Rectal smooth muscle tissue (tissue), 1 donor: ENCODE measurements around the gene WNT10A.

Experiments
- H3K27ac ChIP-seq: one replicate; pipeline ENCODE4 v1.7.0; 2013; ENCODE audit warnings: low read depth, low read length, inconsistent platforms
- H3K27me3 ChIP-seq: one replicate; pipeline ENCODE4 v1.7.0; 2013; ENCODE audit warnings: low read length; ENCODE audit not compliant: control insufficient read depth, insufficient read depth
- H3K36me3 ChIP-seq: one replicate; pipeline ENCODE4 v1.7.0; 2013; ENCODE audit warnings: low read length; ENCODE audit not compliant: control insufficient read depth, insufficient read depth
- H3K4me1 ChIP-seq: one replicate; pipeline ENCODE4 v1.7.0; 2013; ENCODE audit warnings: low read length; ENCODE audit not compliant: control insufficient read depth, insufficient read depth
- H3K4me3 ChIP-seq: one replicate; pipeline ENCODE4 v1.7.0; 2013; ENCODE audit warnings: low read length
- H3K9ac ChIP-seq: one replicate; pipeline ENCODE4 v1.7.0; 2013; ENCODE audit warnings: low read length

WNT10A gene

DNA sequence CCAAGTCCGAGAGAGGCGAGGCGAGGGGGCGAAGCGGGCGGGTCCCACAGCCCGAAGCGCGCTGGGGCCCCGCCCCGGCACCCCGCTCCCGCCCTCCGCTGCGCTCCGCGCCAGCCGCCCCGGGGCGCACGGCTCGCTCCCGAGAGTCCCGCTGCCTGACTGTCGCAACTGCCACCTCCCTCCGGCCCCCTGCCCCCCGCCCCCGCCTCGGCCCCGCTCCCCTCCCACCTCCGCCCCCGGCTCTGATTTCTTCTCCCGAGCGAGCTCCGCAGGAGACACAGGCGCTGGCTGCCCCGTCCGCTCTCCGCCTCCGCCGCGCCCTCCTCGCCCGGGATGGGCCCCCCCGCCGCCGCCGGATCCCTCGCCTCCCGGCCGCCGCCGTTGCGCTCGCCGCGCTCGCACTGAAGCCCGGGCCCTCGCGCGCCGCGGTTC is 21.1 kb upstream of the WNT10A start, which contains the start of gene WNT6:
Gene WNT6, plus strand, starts transcription at position 250 of the 432 bp plus-strand sequence. CDS start 233 bp downstream, outside the sequence.
- Histone ChIP-seq H3K4me3 (peak within 1 kb of the TSS; percentile 38), H3K9ac (no peak within 1 kb of the TSS), H3K36me3 (no peaks in the 10 kb centered on the region), H3K4me1 (no peaks in the 10 kb centered on the region), H3K27me3 (peaks cover 30% of the 10 kb centered on the region), H3K27ac (no peak within 1 kb of the TSS)

DNA sequence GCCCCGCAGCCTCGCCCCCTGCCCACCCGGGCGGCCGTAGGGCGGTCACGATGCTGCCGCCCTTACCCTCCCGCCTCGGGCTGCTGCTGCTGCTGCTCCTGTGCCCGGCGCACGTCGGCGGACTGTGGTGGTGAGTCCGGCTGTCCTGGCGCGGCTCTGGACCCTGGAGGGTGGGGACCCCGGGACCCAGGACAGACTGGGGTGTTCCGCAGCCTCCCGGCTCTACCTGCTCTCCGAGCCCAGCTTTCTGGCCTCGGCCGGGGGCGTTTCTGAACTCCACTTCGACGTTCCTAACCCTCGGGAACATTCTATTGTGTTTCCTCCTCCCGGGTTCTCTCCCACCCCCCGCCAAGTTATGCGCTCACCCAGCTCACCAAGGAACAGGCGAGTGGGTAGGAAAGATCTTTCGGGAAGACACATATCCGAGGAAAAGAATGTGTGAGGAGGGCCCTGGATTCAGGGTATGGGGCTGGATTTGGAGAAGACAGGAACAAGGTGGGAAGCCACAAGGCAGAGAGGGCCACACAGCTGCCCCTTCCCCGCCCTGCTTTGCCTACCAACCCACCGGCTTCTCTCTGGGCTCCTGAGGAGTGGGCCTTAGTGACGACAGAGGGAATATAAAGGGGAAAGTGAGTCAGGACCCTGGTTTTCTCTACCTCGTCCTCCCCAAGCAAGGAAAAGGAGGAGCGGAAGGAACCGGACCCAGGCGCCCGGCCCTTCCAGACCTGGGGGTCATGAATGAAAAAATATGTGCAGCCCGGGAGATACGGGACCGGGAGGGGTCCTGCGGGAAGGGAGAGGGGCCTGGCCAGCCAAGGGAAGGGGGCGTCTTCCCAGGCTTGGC is 20.4 kb upstream of the WNT10A start:
- no peak overlapping the region for H3K27ac ChIP-seq
- H3K4me3 ChIP-seq = peak overlapping the region; percentile 38
- H3K36me3 ChIP-seq = no peaks in the 10 kb centered on the region
- no peaks in the 10 kb centered on the region for H3K4me1 ChIP-seq
- H3K9ac ChIP-seq = no peak overlapping the region
- H3K27me3 ChIP-seq = peaks cover 30% of the 10 kb centered on the region

DNA sequence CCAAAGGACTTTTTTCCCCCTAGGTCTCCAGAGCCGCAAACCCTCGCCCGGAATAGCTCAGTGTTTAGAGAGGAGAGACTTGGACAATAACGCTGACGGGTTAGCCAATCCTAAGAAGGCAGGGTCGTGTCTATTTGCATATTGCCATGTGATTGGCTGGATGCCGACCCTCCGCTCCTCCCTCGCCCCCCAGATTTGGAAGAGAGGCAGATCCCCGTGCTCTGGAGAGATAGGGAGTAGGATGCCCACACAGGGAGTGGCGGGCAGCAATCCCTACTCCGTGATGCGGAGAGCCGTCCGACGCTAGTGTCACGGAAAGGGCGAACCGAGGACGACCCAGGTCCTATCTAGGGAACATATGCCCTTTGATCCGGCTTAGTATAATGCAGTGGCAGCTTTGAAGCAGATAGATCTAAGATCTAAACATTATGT is 19.7 kb upstream of the WNT10A start:
- Histone ChIP-seq H3K27me3 (peaks cover 30% of the 10 kb centered on the region), H3K9ac (no peak overlapping the region), H3K4me3 (no peak overlapping the region), H3K27ac (no peak overlapping the region), H3K36me3 (no peaks in the 10 kb centered on the region), H3K4me1 (no peaks in the 10 kb centered on the region)

DNA sequence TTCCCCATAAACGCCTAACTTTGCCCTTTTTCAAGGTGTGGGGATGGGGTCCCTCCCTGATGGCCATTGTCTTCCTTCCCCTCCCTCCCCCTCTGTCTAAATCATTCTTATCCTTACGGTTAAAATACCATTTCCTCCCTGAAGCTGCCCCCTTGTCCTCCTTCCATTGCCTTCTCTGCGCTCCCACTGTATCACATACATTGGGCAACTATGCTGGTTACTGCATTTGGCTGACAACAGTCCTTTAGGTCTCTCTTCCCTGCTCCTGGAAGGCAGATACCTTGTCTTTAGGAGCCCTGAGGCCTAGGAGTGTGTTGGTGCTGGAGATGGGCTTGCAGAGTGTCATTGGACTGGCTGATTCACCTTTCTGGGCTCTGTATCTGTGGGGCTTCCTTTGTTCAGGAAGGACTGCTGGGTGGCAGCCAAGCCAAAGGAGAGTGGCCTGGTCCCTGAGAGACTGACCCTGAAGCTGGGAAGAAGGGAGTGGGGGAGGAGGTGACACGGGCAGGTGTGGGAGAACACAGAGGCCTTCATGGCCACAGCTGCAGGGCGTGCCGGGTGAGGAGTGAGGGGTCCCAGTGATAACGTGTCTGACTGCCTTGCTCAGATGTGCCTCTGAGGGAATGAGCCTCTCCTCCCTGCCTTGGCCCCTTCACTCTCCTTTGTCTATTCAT is 18.9 kb upstream of the WNT10A start:
- H3K27ac ChIP-seq = no peak overlapping the region
- H3K27me3 ChIP-seq = peaks cover 29% of the 10 kb centered on the region
- H3K4me3 ChIP-seq = no peak overlapping the region
- no peak overlapping the region for H3K9ac ChIP-seq
- no peaks in the 10 kb centered on the region for H3K36me3 ChIP-seq
- no peaks in the 10 kb centered on the region for H3K4me1 ChIP-seq

DNA sequence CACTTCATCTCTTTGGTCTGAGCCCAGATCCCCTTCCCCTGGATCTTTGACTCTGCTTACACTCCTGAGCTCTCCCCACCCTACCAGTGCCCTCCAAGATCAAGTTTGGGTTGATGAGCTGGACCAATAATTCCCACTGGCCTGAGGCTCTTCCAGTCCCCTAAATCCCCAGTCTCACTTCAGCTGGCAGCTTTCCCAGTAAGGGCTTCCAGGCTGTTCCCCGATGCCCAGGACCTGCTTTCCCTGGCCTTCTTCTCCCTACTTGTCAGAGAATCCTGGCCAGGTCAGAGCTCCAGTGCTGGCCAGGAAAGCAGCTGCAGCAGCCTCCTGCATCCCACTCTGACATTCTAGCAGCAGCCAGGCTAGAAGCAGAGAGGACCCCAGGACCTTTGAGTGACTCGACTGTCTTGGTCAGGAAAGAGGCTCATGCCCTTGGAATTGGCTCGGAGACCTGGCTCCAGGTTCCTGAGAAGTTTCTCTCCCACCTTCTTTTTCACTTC is 17.6 kb upstream of the WNT10A start:
- Histone ChIP-seq H3K4me1 (no peaks in the 10 kb centered on the region), H3K27ac (no peak overlapping the region), H3K36me3 (no peaks in the 10 kb centered on the region), H3K4me3 (no peak overlapping the region), H3K9ac (no peak overlapping the region), H3K27me3 (peaks cover 27% of the 10 kb centered on the region)

DNA sequence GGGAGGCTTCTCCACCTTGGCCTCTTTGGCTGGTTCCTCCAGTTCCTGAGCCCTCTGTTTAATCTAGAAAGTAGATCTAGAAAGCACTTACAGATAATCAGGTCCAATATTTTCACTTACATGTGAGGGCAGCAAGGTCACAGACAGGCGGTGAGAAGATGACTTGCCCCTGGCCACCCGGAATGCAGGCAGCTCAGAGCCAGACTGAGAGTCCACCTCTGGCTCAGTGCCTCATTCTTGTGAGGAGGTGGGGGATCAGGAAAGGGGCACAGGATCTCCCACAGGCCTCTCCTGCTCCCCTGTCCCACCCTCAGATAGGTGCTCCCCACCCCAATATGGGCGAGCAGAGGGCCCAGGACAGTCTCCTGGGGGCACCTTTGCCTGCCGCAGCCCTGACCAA is 15.3 kb upstream of the WNT10A start:
- no peaks in the 10 kb centered on the region for H3K4me1 ChIP-seq
- H3K36me3 ChIP-seq = no peaks in the 10 kb centered on the region
- H3K9ac ChIP-seq = no peak overlapping the region
- H3K27ac ChIP-seq = no peak overlapping the region
- H3K4me3 ChIP-seq = no peak overlapping the region
- H3K27me3 ChIP-seq = peaks cover 21% of the 10 kb centered on the region

DNA sequence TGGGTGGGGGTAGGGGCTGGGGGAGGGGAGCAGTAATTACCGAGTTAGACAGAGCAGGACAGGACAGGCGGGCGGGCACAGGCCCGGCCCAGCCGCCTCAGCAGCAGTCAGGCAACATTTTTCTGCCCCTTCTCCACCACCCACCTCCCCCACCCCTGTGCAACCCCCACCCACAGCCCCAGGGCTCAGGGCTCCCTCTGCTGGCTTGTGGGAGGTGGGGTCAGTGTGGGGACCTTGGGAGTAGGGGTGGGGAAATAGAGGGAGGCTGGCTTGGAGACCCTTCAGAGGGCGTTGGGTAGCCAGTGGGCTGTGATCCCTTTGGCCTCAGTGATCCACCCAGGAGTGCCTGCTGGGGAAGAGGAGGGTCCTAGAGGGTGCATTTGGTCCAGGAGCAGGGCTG is 14.7 kb upstream of the WNT10A start:
- H3K9ac ChIP-seq = no peak overlapping the region
- no peak overlapping the region for H3K27ac ChIP-seq
- no peaks in the 10 kb centered on the region for H3K36me3 ChIP-seq
- no peaks in the 10 kb centered on the region for H3K4me1 ChIP-seq
- peaks cover 21% of the 10 kb centered on the region for H3K27me3 ChIP-seq
- H3K4me3 ChIP-seq = no peak overlapping the region

DNA sequence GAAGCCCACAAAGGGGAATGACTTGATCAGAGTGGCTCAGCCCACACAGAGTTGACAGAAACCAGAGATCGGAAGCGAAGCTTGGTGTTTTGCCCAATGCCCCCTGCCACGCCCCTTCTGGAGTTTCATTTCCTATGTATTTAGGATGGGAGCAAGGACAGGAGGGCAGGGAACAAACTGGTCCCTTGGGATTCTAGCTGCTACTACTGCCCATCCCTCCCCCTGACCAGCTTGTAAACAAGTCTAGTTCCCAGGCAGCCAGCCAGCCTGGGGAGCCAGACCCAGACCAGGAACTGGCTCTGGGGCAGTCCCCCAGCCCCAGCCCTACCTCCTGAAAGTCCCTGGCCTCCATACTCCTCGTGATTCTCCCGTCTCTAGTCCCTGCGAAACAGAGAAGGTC is 12.8 kb upstream of the WNT10A start:
- Histone ChIP-seq H3K27ac (no peak overlapping the region), H3K4me3 (no peak overlapping the region), H3K9ac (no peak overlapping the region), H3K27me3 (peaks cover 30% of the 10 kb centered on the region), H3K4me1 (no peaks in the 10 kb centered on the region), H3K36me3 (no peaks in the 10 kb centered on the region)

DNA sequence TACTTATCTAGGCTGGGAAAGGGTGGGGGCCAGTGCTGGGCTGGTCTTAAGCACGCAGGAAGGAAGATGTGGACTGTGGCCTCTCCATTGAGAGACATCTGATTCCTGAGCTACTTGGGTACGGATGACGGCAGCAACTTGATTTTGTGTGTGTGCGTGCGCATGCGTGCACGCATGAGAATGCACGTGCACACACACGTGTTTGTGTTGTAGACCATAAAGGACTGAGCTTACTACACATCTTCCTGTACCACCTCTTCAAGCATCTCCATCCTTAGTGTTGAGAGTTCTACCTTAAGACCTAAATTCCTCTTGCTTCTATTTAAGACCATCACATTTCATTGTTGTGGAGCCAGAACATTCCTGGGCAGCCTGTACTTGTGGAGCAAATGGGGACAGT is 11.6 kb upstream of the WNT10A start:
- no peaks in the 10 kb centered on the region for H3K36me3 ChIP-seq
- H3K27me3 ChIP-seq = peaks cover 27% of the 10 kb centered on the region
- H3K4me3 ChIP-seq = no peak overlapping the region
- no peak overlapping the region for H3K9ac ChIP-seq
- no peaks in the 10 kb centered on the region for H3K4me1 ChIP-seq
- H3K27ac ChIP-seq = no peak overlapping the region

DNA sequence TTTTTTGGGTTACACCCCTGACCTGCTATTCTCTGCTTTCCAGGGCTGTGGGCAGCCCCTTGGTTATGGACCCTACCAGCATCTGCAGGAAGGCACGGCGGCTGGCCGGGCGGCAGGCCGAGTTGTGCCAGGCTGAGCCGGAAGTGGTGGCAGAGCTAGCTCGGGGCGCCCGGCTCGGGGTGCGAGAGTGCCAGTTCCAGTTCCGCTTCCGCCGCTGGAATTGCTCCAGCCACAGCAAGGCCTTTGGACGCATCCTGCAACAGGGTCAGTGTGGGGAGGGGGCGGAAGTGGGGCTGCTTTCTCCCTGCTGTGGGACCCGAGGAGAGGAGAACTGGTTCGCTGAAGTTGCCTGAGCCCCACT is 9.7 kb upstream of the WNT10A start:
- Histone ChIP-seq H3K9ac (no peak overlapping the region), H3K36me3 (no peaks in the 10 kb centered on the region), H3K27ac (no peak overlapping the region), H3K4me3 (peak overlapping the region; percentile 33), H3K27me3 (peaks cover 27% of the 10 kb centered on the region), H3K4me1 (no peaks in the 10 kb centered on the region)

DNA sequence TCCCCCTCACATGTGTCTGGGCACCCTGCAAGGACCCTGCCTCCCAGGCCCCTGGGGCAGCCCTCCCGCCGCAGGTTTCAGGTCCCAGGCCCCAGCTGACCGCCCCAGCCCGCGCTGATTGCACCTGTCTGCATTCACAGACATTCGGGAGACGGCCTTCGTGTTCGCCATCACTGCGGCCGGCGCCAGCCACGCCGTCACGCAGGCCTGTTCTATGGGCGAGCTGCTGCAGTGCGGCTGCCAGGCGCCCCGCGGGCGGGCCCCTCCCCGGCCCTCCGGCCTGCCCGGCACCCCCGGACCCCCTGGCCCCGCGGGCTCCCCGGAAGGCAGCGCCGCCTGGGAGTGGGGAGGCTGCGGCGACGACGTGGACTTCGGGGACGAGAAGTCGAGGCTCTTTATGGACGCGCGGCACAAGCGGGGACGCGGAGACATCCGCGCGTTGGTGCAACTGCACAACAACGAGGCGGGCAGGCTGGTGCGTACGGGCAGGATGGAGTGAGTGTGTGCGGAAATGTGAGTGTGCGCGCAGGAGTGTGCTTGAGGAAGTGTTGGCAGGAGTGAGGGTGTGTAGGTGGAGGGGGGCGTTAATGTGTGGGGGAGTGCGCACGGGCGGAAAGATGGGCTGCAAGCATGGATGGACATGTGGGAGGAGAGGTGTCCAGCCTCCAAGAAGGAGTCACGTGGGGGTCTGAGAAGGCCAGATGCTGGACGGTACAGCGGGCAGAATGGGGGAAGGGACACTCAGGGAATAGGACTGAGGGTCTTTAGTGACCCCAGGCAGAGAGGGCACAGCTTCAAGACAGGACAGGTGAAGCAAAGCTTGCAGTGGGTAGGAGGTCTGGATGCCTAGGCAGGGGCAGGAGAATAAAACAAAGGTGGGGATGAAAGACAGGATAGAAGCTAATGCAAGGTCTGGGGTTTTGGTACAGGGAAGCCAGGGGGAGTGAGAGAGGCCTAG is 9.0 kb upstream of the WNT10A start:
- Histone ChIP-seq H3K4me3 (peak overlapping the region; percentile 33), H3K36me3 (no peaks in the 10 kb centered on the region), H3K4me1 (no peaks in the 10 kb centered on the region), H3K9ac (no peak overlapping the region), H3K27ac (no peak overlapping the region), H3K27me3 (peaks cover 32% of the 10 kb centered on the region)
